HFF-Myc (cell line): Measurements from ENCODE around the gene C19orf73.

ENCODE experiments used
- DNase-seq: peaks from one replicate; pipeline ENCODE4 v3.0.0-alpha.2; 2011; ENCODE audit warnings: low read depth; ENCODE audit errors: extremely low read depth
- H3K4me3 ChIP-seq: replicated peaks from 2 replicates; pipeline ENCODE4 v1.5.1; 2011; ENCODE audit warnings: low read depth, mild to moderate bottlenecking, control low read depth, low read length
- CTCF ChIP-seq: IDR thresholded peaks from 2 replicates; pipeline ENCODE4 v1.5.1; 2012; ENCODE audit warnings: mild to moderate bottlenecking, low read depth, low read length, control low read depth; ENCODE audit errors: missing control alignments

The C19orf73 gene

GRCh38 chr19:49135686-49136085 lies 16.7 kb upstream of the C19orf73 start:
- no peak for DNase-seq
- no peak for TF ChIP-seq CTCF
- H3K4me3 ChIP-seq, result no peak overlapping the region

- H3K4me3 ChIP-seq, result no peak overlapping the region
These were observed 14.9 kb upstream of the C19orf73 start for GRCh38 chr19:49133621-49134454.

GRCh38 chr19:49132974-49133609 lies 14.1 kb upstream of the C19orf73 start:
- DNase-seq, result no peak
- no peak overlapping the region for H3K4me3 ChIP-seq
- no peak for TF ChIP-seq CTCF

More at GRCh38 chr19:49133621-49134454, 14.9 kb upstream of the C19orf73 start:
- TF ChIP-seq CTCF, result no peak
- DNase-seq, result no peak

GRCh38 chr19:49130325-49130724 lies 11.4 kb upstream of the C19orf73 start:
- DNase-seq, result no peak
- H3K4me3 ChIP-seq, result no peak overlapping the region
- no peak for TF ChIP-seq CTCF

- H3K4me3 ChIP-seq, result no peak overlapping the region
- DNase-seq, result no peak
- TF ChIP-seq CTCF, result no peak
These were observed 10.3 kb upstream of the C19orf73 start for GRCh38 chr19:49129238-49129583.

- no peak for TF ChIP-seq CTCF
- no peak for DNase-seq
These were observed 9.7 kb upstream of the C19orf73 start for GRCh38 chr19:49128545-49129237.

More at GRCh38 chr19:49128545-49129237, 9.7 kb upstream of the C19orf73 start:
- no peak overlapping the region for H3K4me3 ChIP-seq
